GM23338 (cell line): ENCODE results near the gene SLC39A11. TPM values are rescaled to one million over a fixed set of nuclear protein-coding genes. Genes with fewer than 3 reads are reported as not detected.

Experiments used
- ATAC-seq: fragments of 200-7000 bp; cut with Tn5 transposase; 3 replicates; pipeline ENCODE4 v1.9.1; 2020
- DNase-seq: peaks from one replicate; pipeline ENCODE4 v3.0.0-alpha.2; 2015; ENCODE audit warnings: low spot score
- H2AFZ ChIP-seq: fragments of 200-600 bp; sonication (generic); 2 replicates; pipeline ENCODE4 v1.8.0; 2016; ENCODE audit warnings: antibody characterized with exemption, mild to moderate bottlenecking, moderate library complexity
- H3F3A ChIP-seq: fragments of 200-600 bp; sonication (generic); replicated peaks from 2 replicates; pipeline ENCODE4 v1.8.0; 2017; ENCODE audit warnings: antibody characterized with exemption, mixed run types, low read depth
- H3K27ac ChIP-seq: fragments of 200-600 bp; sonication (generic); 2 replicates; pipeline ENCODE4 v1.6.1; 2016; ENCODE audit warnings: low read depth
- H3K27me3 ChIP-seq: fragments of 200-600 bp; sonication (generic); 2 replicates; pipeline ENCODE4 v1.8.0; 2016; ENCODE audit warnings: mild to moderate bottlenecking, mixed run types, moderate library complexity; ENCODE audit not compliant: insufficient read depth
- H3K36me3 ChIP-seq: fragments of 200-600 bp; sonication (generic); 2 replicates; pipeline ENCODE4 v1.8.0; 2016; ENCODE audit warnings: mild to moderate bottlenecking; ENCODE audit not compliant: insufficient read depth
- H3K4me1 ChIP-seq: fragments of 200-600 bp; sonication (generic); 2 replicates; pipeline ENCODE4 v1.8.0; 2016; ENCODE audit warnings: mild to moderate bottlenecking, moderate library complexity; ENCODE audit not compliant: insufficient read depth
- H3K4me2 ChIP-seq: fragments of 200-600 bp; sonication (generic); 2 replicates; pipeline ENCODE4 v1.7.1; 2017; ENCODE audit warnings: mixed run types
- H3K4me3 ChIP-seq: fragments of 200-600 bp; sonication (generic); 2 replicates; pipeline ENCODE4 v1.6.1; 2016; ENCODE audit warnings: mixed run types
- H3K79me2 ChIP-seq: fragments of 200-600 bp; sonication (generic); replicated peaks from 2 replicates; pipeline ENCODE4 v1.8.0; 2017; ENCODE audit warnings: mild to moderate bottlenecking; ENCODE audit not compliant: insufficient read depth
- H3K9me2 ChIP-seq: fragments of 200-600 bp; sonication (generic); 2 replicates; pipeline ENCODE4 v1.8.0; 2017; ENCODE audit not compliant: insufficient read depth
- H4K20me1 ChIP-seq: fragments of 200-600 bp; sonication (generic); replicated peaks from 2 replicates; pipeline ENCODE4 v1.8.0; 2017; ENCODE audit warnings: mild to moderate bottlenecking; ENCODE audit not compliant: insufficient read depth
- H3K27ac Mint-ChIP-seq: 2 replicates; pipeline ENCODE4 v1.8.0; 2020; ENCODE audit warnings: inconsistent platforms, mild to moderate bottlenecking, moderate library complexity, mixed read lengths
- H3K27me3 Mint-ChIP-seq: 3 replicates; pipeline ENCODE4 v1.8.0; 2022; ENCODE audit warnings: low read depth, mild to moderate bottlenecking, moderate library complexity, mixed read lengths, inconsistent platforms; ENCODE audit not compliant: insufficient read depth, poor library complexity
- H3K36me3 Mint-ChIP-seq: 3 replicates; pipeline ENCODE4 v1.8.0; 2021; ENCODE audit warnings: low read depth, mild to moderate bottlenecking, inconsistent platforms, moderate library complexity, mixed read lengths
- H3K4me1 Mint-ChIP-seq: 3 replicates; pipeline ENCODE4 v1.8.0; 2020; ENCODE audit warnings: mild to moderate bottlenecking, inconsistent platforms, mixed read lengths
- H3K4me3 Mint-ChIP-seq: 3 replicates; pipeline ENCODE4 v1.8.0; 2021; ENCODE audit warnings: moderate library complexity, mild to moderate bottlenecking, inconsistent platforms, mixed read lengths
- H3K9me3 Mint-ChIP-seq: 3 replicates; pipeline ENCODE4 v1.8.0; 2020; ENCODE audit warnings: moderate library complexity, mild to moderate bottlenecking, inconsistent platforms, mixed read lengths
- CREB1 ChIP-seq: fragments of 250-450 bp; sonication (Bioruptor Pico); IDR thresholded peaks from 2 replicates; pipeline ENCODE4 v1.5.0; 2020; ENCODE audit warnings: low read depth, mild to moderate bottlenecking, moderate library complexity
- EZH2phosphoT487 ChIP-seq: fragments of 200-600 bp; sonication (generic); IDR thresholded peaks from one replicate; pipeline ENCODE4 v1.8.1; 2018; ENCODE audit warnings: antibody characterized with exemption; ENCODE audit not compliant: unreplicated experiment
- JUNB ChIP-seq: IDR thresholded peaks from one replicate; pipeline ENCODE4 v1.6.1; 2016; ENCODE audit warnings: antibody characterized with exemption; ENCODE audit not compliant: unreplicated experiment
- NANOG ChIP-seq: IDR thresholded peaks from 2 replicates; pipeline ENCODE4 v1.6.1; 2016; ENCODE audit warnings: antibody characterized with exemption, borderline replicate concordance
- POLR2AphosphoS5 ChIP-seq: IDR thresholded peaks from 2 replicates; pipeline ENCODE4 v1.6.1; 2016; ENCODE audit warnings: antibody characterized with exemption, low read depth
- STAT1 ChIP-seq: IDR thresholded peaks from one replicate; pipeline ENCODE4 v1.6.1; 2016; ENCODE audit warnings: antibody characterized with exemption; ENCODE audit not compliant: unreplicated experiment
- ZNF331 ChIP-seq: fragments of 250-450 bp; sonication (Bioruptor Pico); IDR thresholded peaks from 2 replicates; pipeline ENCODE4 v1.5.0; 2020; ENCODE audit warnings: low read depth, mild to moderate bottlenecking, moderate library complexity
- polyA plus RNA-seq: library from polyadenylated mRNA; unstranded; fragments of >200 nt; fragmentation: Nextera tagmentation; extraction: Ambion mirVana; gene quantifications from 2 replicates; pipeline ENCODE4 v1.2.1, GENCODE V29; 2016
- total RNA-seq: library from RNA; depleted of rRNA; stranded (reverse); fragments of >200 nt; shearing (Covaris generic); gene quantifications from 2 replicates; pipeline ENCODE4 v1.2.3, GENCODE V29; 2014
- TF ChIP-seq, protein P1 (sequence below): fragments of 250-450 bp; sonication (Bioruptor Pico); IDR thresholded peaks from 2 replicates; pipeline ENCODE4 v1.5.0; 2020; ENCODE audit warnings: mild to moderate bottlenecking, moderate library complexity
- TF ChIP-seq, protein P2 (sequence below): IDR thresholded peaks from 2 replicates; pipeline ENCODE4 v1.6.1; 2016; ENCODE audit warnings: antibody characterized with exemption
- TF ChIP-seq, protein P3 (sequence below), 2 experiments: fragments of 200-600 bp in 1 of 2; sonication (generic) in 1 of 2; conservative IDR thresholded peaks; 2 replicates each; pipeline versions ENCODE4 v1.5.1 to v1.6.1; 2016 to 2017; ENCODE audit warnings: antibody characterized with exemption in 2 of 2, low read depth in 2 of 2, mild to moderate bottlenecking in 2 of 2, moderate library complexity in 1 of 2
- TF ChIP-seq, protein P4 (sequence below): IDR thresholded peaks from one replicate; pipeline ENCODE4 v1.6.1; 2018; ENCODE audit warnings: antibody characterized with exemption; ENCODE audit not compliant: unreplicated experiment

Gene SLC39A11
- total and polyA plus RNA-seq, 2 experiments from 2014 or later = 10.8 to 18.1 TPM

DNA sequence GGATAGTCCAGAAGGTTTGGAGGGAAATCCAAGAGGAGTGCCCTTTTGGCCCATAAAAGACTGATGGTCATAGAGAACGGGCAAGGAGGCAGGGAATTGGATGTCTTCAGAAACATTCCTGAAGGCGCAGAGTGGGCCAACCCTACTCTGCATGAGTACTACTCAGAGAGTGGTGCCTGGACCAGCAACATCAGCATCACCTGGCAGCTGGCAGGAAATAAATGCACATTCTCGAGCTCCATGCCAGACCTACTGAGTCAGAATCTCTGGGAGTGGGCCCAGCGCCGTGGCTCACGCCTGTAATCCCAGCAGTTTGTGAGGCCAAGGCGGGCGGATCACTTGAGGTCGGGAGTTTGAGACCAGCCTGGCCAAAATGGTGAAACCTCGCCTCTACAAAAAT lies 27.1 kb upstream of the SLC39A11 start (continued):
- TF ChIP-seq EZH2phosphoT487 = no peak

DNA sequence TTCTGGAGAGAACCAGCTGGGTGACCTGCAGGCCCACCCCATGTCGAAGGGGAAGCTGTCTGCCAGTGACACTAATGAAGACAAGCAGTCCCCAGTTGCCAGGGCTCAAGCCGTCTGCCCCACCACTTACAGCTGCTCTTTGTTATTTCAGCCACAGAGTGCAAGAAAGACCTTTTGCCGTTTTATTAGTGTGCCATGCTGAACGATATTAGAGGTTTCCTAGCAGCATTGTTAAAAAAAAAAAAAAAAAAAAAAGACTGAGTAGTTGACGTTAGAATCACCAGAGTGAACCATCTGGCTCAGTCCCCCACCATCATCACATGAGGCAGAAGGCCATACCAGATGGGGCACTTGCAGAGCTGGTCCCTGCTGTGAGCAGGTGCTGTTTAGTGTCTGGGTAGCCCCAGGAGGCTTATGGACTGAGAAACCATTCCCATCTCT lies 26.5 kb upstream of the SLC39A11 start:
- Histone ChIP-seq H3K4me3 (no peak overlapping the region), H3K4me2 (no peak overlapping the region), H2AFZ (no peak overlapping the region), H3K79me2 (no peaks in the 10 kb centered on the region), H3K4me1 (no peaks in the 10 kb centered on the region), H3F3A (no peaks in the 10 kb centered on the region), H3K27ac (no peak overlapping the region), H3K9me2 (no peaks in the 10 kb centered on the region), H4K20me1 (no peaks in the 10 kb centered on the region), H3K36me3 (no peaks in the 10 kb centered on the region), H3K27me3 (no peaks in the 10 kb centered on the region)
- peaks cover 6% of the 10 kb centered on the region for H3K27me3 Mint-ChIP-seq
- H3K9me3 Mint-ChIP-seq = no peaks in the 10 kb centered on the region
- no peaks in the 10 kb centered on the region for H3K36me3 Mint-ChIP-seq
- peak; percentile 50 for ATAC-seq
- H3K27ac Mint-ChIP-seq = no peak overlapping the region
- peaks cover 5% of the 10 kb centered on the region; the same call in 1 of the 3 replicates for H3K4me1 Mint-ChIP-seq
- DNase-seq = no peak
- no peak overlapping the region for H3K4me3 Mint-ChIP-seq
- TF ChIP-seq, protein P1, sequence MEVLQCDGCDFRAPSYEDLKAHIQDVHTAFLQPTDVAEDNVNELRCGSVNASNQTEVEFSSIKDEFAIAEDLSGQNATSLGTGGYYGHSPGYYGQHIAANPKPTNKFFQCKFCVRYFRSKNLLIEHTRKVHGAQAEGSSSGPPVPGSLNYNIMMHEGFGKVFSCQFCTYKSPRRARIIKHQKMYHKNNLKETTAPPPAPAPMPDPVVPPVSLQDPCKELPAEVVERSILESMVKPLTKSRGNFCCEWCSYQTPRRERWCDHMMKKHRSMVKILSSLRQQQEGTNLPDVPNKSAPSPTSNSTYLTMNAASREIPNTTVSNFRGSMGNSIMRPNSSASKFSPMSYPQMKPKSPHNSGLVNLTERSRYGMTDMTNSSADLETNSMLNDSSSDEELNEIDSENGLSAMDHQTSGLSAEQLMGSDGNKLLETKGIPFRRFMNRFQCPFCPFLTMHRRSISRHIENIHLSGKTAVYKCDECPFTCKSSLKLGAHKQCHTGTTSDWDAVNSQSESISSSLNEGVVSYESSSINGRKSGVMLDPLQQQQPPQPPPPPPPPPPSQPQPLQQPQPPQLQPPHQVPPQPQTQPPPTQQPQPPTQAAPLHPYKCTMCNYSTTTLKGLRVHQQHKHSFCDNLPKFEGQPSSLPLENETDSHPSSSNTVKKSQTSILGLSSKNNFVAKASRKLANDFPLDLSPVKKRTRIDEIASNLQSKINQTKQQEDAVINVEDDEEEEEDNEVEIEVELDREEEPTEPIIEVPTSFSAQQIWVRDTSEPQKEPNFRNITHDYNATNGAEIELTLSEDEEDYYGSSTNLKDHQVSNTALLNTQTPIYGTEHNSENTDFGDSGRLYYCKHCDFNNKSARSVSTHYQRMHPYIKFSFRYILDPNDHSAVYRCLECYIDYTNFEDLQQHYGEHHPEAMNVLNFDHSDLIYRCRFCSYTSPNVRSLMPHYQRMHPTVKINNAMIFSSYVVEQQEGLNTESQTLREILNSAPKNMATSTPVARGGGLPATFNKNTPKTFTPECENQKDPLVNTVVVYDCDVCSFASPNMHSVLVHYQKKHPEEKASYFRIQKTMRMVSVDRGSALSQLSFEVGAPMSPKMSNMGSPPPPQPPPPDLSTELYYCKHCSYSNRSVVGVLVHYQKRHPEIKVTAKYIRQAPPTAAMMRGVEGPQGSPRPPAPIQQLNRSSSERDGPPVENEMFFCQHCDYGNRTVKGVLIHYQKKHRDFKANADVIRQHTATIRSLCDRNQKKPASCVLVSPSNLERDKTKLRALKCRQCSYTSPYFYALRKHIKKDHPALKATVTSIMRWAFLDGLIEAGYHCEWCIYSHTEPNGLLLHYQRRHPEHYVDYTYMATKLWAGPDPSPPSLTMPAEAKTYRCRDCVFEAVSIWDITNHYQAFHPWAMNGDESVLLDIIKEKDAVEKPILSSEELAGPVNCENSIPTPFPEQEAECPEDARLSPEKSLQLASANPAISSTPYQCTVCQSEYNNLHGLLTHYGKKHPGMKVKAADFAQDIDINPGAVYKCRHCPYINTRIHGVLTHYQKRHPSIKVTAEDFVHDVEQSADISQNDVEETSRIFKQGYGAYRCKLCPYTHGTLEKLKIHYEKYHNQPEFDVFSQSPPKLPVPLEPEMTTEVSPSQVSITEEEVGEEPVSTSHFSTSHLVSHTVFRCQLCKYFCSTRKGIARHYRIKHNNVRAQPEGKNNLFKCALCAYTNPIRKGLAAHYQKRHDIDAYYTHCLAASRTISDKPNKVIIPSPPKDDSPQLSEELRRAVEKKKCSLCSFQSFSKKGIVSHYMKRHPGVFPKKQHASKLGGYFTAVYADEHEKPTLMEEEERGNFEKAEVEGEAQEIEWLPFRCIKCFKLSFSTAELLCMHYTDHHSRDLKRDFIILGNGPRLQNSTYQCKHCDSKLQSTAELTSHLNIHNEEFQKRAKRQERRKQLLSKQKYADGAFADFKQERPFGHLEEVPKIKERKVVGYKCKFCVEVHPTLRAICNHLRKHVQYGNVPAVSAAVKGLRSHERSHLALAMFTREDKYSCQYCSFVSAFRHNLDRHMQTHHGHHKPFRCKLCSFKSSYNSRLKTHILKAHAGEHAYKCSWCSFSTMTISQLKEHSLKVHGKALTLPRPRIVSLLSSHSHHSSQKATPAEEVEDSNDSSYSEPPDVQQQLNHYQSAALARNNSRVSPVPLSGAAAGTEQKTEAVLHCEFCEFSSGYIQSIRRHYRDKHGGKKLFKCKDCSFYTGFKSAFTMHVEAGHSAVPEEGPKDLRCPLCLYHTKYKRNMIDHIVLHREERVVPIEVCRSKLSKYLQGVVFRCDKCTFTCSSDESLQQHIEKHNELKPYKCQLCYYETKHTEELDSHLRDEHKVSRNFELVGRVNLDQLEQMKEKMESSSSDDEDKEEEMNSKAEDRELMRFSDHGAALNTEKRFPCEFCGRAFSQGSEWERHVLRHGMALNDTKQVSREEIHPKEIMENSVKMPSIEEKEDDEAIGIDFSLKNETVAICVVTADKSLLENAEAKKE = no peak
- TF ChIP-seq POLR2AphosphoS5 (no peak), NANOG (no peak), EZH2phosphoT487 (no peak), JUNB (no peak), CREB1 (no peak), ZNF331 (CRISPR knock-in tag) (no peak), STAT1 (no peak)
- TF ChIP-seq, protein P2, sequence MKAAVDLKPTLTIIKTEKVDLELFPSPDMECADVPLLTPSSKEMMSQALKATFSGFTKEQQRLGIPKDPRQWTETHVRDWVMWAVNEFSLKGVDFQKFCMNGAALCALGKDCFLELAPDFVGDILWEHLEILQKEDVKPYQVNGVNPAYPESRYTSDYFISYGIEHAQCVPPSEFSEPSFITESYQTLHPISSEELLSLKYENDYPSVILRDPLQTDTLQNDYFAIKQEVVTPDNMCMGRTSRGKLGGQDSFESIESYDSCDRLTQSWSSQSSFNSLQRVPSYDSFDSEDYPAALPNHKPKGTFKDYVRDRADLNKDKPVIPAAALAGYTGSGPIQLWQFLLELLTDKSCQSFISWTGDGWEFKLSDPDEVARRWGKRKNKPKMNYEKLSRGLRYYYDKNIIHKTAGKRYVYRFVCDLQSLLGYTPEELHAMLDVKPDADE = no peak
- TF ChIP-seq, protein P3, sequence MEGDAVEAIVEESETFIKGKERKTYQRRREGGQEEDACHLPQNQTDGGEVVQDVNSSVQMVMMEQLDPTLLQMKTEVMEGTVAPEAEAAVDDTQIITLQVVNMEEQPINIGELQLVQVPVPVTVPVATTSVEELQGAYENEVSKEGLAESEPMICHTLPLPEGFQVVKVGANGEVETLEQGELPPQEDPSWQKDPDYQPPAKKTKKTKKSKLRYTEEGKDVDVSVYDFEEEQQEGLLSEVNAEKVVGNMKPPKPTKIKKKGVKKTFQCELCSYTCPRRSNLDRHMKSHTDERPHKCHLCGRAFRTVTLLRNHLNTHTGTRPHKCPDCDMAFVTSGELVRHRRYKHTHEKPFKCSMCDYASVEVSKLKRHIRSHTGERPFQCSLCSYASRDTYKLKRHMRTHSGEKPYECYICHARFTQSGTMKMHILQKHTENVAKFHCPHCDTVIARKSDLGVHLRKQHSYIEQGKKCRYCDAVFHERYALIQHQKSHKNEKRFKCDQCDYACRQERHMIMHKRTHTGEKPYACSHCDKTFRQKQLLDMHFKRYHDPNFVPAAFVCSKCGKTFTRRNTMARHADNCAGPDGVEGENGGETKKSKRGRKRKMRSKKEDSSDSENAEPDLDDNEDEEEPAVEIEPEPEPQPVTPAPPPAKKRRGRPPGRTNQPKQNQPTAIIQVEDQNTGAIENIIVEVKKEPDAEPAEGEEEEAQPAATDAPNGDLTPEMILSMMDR (conservative IDR thresholded peaks at IDR 0.05; ENCODE audit: low read depth in 2 of 2) = no peak
- TF ChIP-seq, protein P4, sequence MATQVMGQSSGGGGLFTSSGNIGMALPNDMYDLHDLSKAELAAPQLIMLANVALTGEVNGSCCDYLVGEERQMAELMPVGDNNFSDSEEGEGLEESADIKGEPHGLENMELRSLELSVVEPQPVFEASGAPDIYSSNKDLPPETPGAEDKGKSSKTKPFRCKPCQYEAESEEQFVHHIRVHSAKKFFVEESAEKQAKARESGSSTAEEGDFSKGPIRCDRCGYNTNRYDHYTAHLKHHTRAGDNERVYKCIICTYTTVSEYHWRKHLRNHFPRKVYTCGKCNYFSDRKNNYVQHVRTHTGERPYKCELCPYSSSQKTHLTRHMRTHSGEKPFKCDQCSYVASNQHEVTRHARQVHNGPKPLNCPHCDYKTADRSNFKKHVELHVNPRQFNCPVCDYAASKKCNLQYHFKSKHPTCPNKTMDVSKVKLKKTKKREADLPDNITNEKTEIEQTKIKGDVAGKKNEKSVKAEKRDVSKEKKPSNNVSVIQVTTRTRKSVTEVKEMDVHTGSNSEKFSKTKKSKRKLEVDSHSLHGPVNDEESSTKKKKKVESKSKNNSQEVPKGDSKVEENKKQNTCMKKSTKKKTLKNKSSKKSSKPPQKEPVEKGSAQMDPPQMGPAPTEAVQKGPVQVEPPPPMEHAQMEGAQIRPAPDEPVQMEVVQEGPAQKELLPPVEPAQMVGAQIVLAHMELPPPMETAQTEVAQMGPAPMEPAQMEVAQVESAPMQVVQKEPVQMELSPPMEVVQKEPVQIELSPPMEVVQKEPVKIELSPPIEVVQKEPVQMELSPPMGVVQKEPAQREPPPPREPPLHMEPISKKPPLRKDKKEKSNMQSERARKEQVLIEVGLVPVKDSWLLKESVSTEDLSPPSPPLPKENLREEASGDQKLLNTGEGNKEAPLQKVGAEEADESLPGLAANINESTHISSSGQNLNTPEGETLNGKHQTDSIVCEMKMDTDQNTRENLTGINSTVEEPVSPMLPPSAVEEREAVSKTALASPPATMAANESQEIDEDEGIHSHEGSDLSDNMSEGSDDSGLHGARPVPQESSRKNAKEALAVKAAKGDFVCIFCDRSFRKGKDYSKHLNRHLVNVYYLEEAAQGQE = no peak
